Gastrocnemius medialis (tissue), 4 donors: ENCODE data around the gene SLC7A14.

Source experiments
- POLR2A ChIP-seq, 2 donors: fragments of 450-650 bp; IDR thresholded peaks; one replicate each; pipeline ENCODE4 v1.6.1; 2017; ENCODE audit warnings: antibody characterized with exemption in 2 of 2, mild to moderate bottlenecking in 2 of 2, moderate library complexity in 2 of 2
- TF ChIP-seq, protein P1 (sequence below), 5 experiments: fragments of 450-650 bp in 3 of 5; fragments of 200-600 bp in 2 of 5; sonication (generic) in 2 of 5; IDR thresholded peaks in 4 of 5; conservative IDR thresholded peaks in 1 of 5; 1 replicate in 4 of 5; 2 replicates in 1 of 5; pipeline ENCODE4 v1.5.1; 2016 to 2019; ENCODE audit warnings: antibody characterized with exemption in 5 of 5, mild to moderate bottlenecking in 3 of 5, moderate library complexity in 3 of 5

- TF ChIP-seq, protein P1, sequence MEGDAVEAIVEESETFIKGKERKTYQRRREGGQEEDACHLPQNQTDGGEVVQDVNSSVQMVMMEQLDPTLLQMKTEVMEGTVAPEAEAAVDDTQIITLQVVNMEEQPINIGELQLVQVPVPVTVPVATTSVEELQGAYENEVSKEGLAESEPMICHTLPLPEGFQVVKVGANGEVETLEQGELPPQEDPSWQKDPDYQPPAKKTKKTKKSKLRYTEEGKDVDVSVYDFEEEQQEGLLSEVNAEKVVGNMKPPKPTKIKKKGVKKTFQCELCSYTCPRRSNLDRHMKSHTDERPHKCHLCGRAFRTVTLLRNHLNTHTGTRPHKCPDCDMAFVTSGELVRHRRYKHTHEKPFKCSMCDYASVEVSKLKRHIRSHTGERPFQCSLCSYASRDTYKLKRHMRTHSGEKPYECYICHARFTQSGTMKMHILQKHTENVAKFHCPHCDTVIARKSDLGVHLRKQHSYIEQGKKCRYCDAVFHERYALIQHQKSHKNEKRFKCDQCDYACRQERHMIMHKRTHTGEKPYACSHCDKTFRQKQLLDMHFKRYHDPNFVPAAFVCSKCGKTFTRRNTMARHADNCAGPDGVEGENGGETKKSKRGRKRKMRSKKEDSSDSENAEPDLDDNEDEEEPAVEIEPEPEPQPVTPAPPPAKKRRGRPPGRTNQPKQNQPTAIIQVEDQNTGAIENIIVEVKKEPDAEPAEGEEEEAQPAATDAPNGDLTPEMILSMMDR (IDR thresholded peaks at IDR 0.05 in 4 of 5, conservative IDR thresholded peaks at IDR 0.05 in 1 of 5) = no peak
- no peak for TF ChIP-seq POLR2A (IDR thresholded peaks at IDR 0.05)
These were observed 102.2 kb downstream of the SLC7A14 start for GRCh38 chr3:170483485-170484262.
